Activated T-cell treated with anti-CD3 and anti-CD28 coated beads, Interleukin-2, amount 50 U/mL, for 24 hours (primary cell): ENCODE measurements around the gene GNPDA1.
"Not testable (repeated sequence)": the region's sequence is repeated elsewhere in the genome, so short reads cannot be mapped to it uniquely, and the experiment has no call there.

Experiments used
- DNase-seq: peaks from one replicate; pipeline ENCODE4 v3.0.0-alpha.2; 2020
- H3K27ac Mint-ChIP-seq: 2 replicates; pipeline ENCODE4 v1.8.0; 2020; ENCODE audit warnings: mild to moderate bottlenecking, mixed read lengths
- H3K27me3 Mint-ChIP-seq: 2 replicates; pipeline ENCODE4 v1.8.0; 2020; ENCODE audit warnings: mixed read lengths
- H3K36me3 Mint-ChIP-seq: 2 replicates; pipeline ENCODE4 v1.8.0; 2020; ENCODE audit warnings: low read depth, mixed read lengths
- H3K4me1 Mint-ChIP-seq: 2 replicates; pipeline ENCODE4 v1.8.0; 2020; ENCODE audit warnings: low read depth, mixed read lengths
- H3K4me3 Mint-ChIP-seq: 2 replicates; pipeline ENCODE4 v1.8.0; 2020; ENCODE audit warnings: mild to moderate bottlenecking, moderate library complexity, mixed read lengths
- H3K9me3 Mint-ChIP-seq: 2 replicates; pipeline ENCODE4 v1.8.0; 2020; ENCODE audit warnings: mixed read lengths

The GNPDA1 gene

GRCh38 chr5:142012792-142013388 is at the start of gene GNPDA1:
TSS of gene GNPDA1 (minus strand) at chr5:142013027. CDS start at chr5:142012035, 992 bp downstream.
- Mint-ChIP-seq H3K27ac (peak within 1 kb of the TSS; percentile 98), H3K27me3 (no peaks in the 10 kb centered on the region), H3K4me3 (peak within 1 kb of the TSS; percentile 87), H3K36me3 (peaks cover 41% of the 10 kb centered on the region), H3K9me3 (peaks cover 3% of the 10 kb centered on the region), H3K4me1 (peaks cover 86% of the 10 kb centered on the region)
- peak; percentile 83 for DNase-seq

GRCh38 chr5:142059304-142059940 is 46.6 kb upstream of the GNPDA1 start:
- no peaks in the 10 kb centered on the region for H3K9me3 Mint-ChIP-seq
- H3K27me3 Mint-ChIP-seq = no peaks in the 10 kb centered on the region
- H3K27ac Mint-ChIP-seq = no peak overlapping the region
- DNase-seq = no peak
- H3K36me3 Mint-ChIP-seq = no peaks in the 10 kb centered on the region
- H3K4me3 Mint-ChIP-seq = no peak overlapping the region
- H3K4me1 Mint-ChIP-seq = peaks cover 32% of the 10 kb centered on the region

GRCh38 chr5:142057697-142058056 is 44.9 kb upstream of the GNPDA1 start:
- Mint-ChIP-seq H3K4me1 (peaks cover 31% of the 10 kb centered on the region), H3K36me3 (no peaks in the 10 kb centered on the region), H3K9me3 (no peaks in the 10 kb centered on the region), H3K27ac (no peak overlapping the region), H3K27me3 (no peaks in the 10 kb centered on the region), H3K4me3 (no peak overlapping the region)
- no peak for DNase-seq

GRCh38 chr5:142056816-142057696 is 44.2 kb upstream of the GNPDA1 start:
- DNase-seq = no peak
- peaks cover 31% of the 10 kb centered on the region for H3K4me1 Mint-ChIP-seq
- no peaks in the 10 kb centered on the region for H3K9me3 Mint-ChIP-seq
- H3K27ac Mint-ChIP-seq = no peak overlapping the region
- no peaks in the 10 kb centered on the region for H3K27me3 Mint-ChIP-seq
- H3K4me3 Mint-ChIP-seq = no peak overlapping the region
- no peaks in the 10 kb centered on the region for H3K36me3 Mint-ChIP-seq

GRCh38 chr5:142055301-142055700 is 42.5 kb upstream of the GNPDA1 start:
- no peak overlapping the region for H3K4me3 Mint-ChIP-seq

GRCh38 chr5:142053426-142054151 is 40.8 kb upstream of the GNPDA1 start:
- no peak overlapping the region for H3K27ac Mint-ChIP-seq
- peaks cover 26% of the 10 kb centered on the region for H3K4me1 Mint-ChIP-seq

More at GRCh38 chr5:142055301-142055700, 42.5 kb upstream of the GNPDA1 start:
- Mint-ChIP-seq H3K9me3 (no peaks in the 10 kb centered on the region), H3K27me3 (no peaks in the 10 kb centered on the region), H3K27ac (no peak overlapping the region), H3K4me1 (peaks cover 31% of the 10 kb centered on the region), H3K36me3 (no peaks in the 10 kb centered on the region)
- no peak for DNase-seq

GRCh38 chr5:142052026-142052425 is 39.2 kb upstream of the GNPDA1 start:
- not testable (repeated sequence) for H3K27me3 Mint-ChIP-seq, H3K36me3 Mint-ChIP-seq, H3K4me3 Mint-ChIP-seq, H3K9me3 Mint-ChIP-seq, DNase-seq, H3K27ac Mint-ChIP-seq
- H3K4me1 Mint-ChIP-seq = peaks cover 14% of the 10 kb centered on the region

More at GRCh38 chr5:142053426-142054151, 40.8 kb upstream of the GNPDA1 start:
- no peak for DNase-seq
- no peak overlapping the region for H3K4me3 Mint-ChIP-seq
- H3K36me3 Mint-ChIP-seq = no peaks in the 10 kb centered on the region
- H3K9me3 Mint-ChIP-seq = no peaks in the 10 kb centered on the region
- H3K27me3 Mint-ChIP-seq = no peaks in the 10 kb centered on the region

GRCh38 chr5:142048272-142048671 is 35.4 kb upstream of the GNPDA1 start:
- Mint-ChIP-seq H3K4me1 (peaks cover 4% of the 10 kb centered on the region), H3K9me3 (no peaks in the 10 kb centered on the region), H3K4me3 (no peak overlapping the region), H3K27ac (no peak overlapping the region), H3K27me3 (no peaks in the 10 kb centered on the region), H3K36me3 (no peaks in the 10 kb centered on the region)
- no peak for DNase-seq

GRCh38 chr5:142046191-142046590 is 33.4 kb upstream of the GNPDA1 start:
- H3K4me3 Mint-ChIP-seq = no peak overlapping the region
- no peaks in the 10 kb centered on the region for H3K27me3 Mint-ChIP-seq
- no peak for DNase-seq
- H3K36me3 Mint-ChIP-seq = no peaks in the 10 kb centered on the region
- H3K4me1 Mint-ChIP-seq = no peaks in the 10 kb centered on the region
- H3K27ac Mint-ChIP-seq = no peak overlapping the region
- H3K9me3 Mint-ChIP-seq = no peaks in the 10 kb centered on the region

- H3K4me1 Mint-ChIP-seq, DNase-seq, H3K27me3 Mint-ChIP-seq, H3K4me3 Mint-ChIP-seq, H3K36me3 Mint-ChIP-seq, H3K27ac Mint-ChIP-seq, H3K9me3 Mint-ChIP-seq: not testable (repeated sequence)
Measured at GRCh38 chr5:142040881-142041280, 28.1 kb upstream of the GNPDA1 start.

- Mint-ChIP-seq H3K4me3 (no peak overlapping the region), H3K4me1 (peaks cover 2% of the 10 kb centered on the region), H3K27ac (no peak overlapping the region)
Measured at GRCh38 chr5:142040285-142040684, 27.5 kb upstream of the GNPDA1 start.

GRCh38 chr5:142038735-142039134 is 25.9 kb upstream of the GNPDA1 start:
- no peaks in the 10 kb centered on the region for H3K27me3 Mint-ChIP-seq

More at GRCh38 chr5:142040285-142040684, 27.5 kb upstream of the GNPDA1 start:
- DNase-seq = no peak
- H3K27me3 Mint-ChIP-seq = no peaks in the 10 kb centered on the region
- no peaks in the 10 kb centered on the region for H3K9me3 Mint-ChIP-seq
- no peaks in the 10 kb centered on the region for H3K36me3 Mint-ChIP-seq

GRCh38 chr5:142037599-142037998 is 24.8 kb upstream of the GNPDA1 start:
- H3K4me1 Mint-ChIP-seq = peaks cover 17% of the 10 kb centered on the region
- H3K27me3 Mint-ChIP-seq, H3K36me3 Mint-ChIP-seq, DNase-seq, H3K9me3 Mint-ChIP-seq, H3K27ac Mint-ChIP-seq, H3K4me3 Mint-ChIP-seq: not testable (repeated sequence)

More at GRCh38 chr5:142038735-142039134, 25.9 kb upstream of the GNPDA1 start:
- no peaks in the 10 kb centered on the region for H3K9me3 Mint-ChIP-seq
- no peaks in the 10 kb centered on the region for H3K36me3 Mint-ChIP-seq
- no peak overlapping the region for H3K4me3 Mint-ChIP-seq
- peaks cover 15% of the 10 kb centered on the region for H3K4me1 Mint-ChIP-seq
- H3K27ac Mint-ChIP-seq = no peak overlapping the region
- no peak for DNase-seq

GRCh38 chr5:142036918-142037317 is 24.1 kb upstream of the GNPDA1 start:
- H3K27me3 Mint-ChIP-seq = no peaks in the 10 kb centered on the region
- H3K9me3 Mint-ChIP-seq = no peaks in the 10 kb centered on the region
- peaks cover 17% of the 10 kb centered on the region for H3K4me1 Mint-ChIP-seq
- no peaks in the 10 kb centered on the region for H3K36me3 Mint-ChIP-seq
- no peak overlapping the region for H3K4me3 Mint-ChIP-seq
- DNase-seq = no peak
- no peak overlapping the region for H3K27ac Mint-ChIP-seq
